Frontal cortex (tissue), 4 donors: ENCODE results near the gene PMPCB. TPM values are rescaled to one million over a fixed set of nuclear protein-coding genes. Genes with fewer than 3 reads are reported as not detected.
"Not testable (repeated sequence)": the region's sequence is repeated elsewhere in the genome, so short reads cannot be mapped to it uniquely, and the experiment has no call there.

Experiments used
- DNase-seq, 2 donors: peaks; one replicate each; pipeline ENCODE4 v3.0.0; 2012; ENCODE audit warnings: low spot score in 2 of 2
- FAIRE-seq: peaks from 2 replicates; lab custom pipeline; 2012; peaks lifted over from hg19 to GRCh38; lab: Jason Lieb, UNC
- total RNA-seq: library from RNA; depleted of rRNA; stranded (reverse); fragments of >200 nt; gene quantifications from one replicate; pipeline ENCODE4 v1.2.3, GENCODE V29; 2014
- donor health status: control.
- donor health status: control.
- donor health status: control.

PMPCB gene
- total RNA-seq = 65.2 TPM

GRCh38 chr7:103296901-103297836 is at the start of gene PMPCB:
PMPCB (plus strand) TSS chr7:103297435; CDS start chr7:103297460, 25 bp downstream.
- FAIRE-seq = no peak

GRCh38 chr7:103253699-103254506 is 43.3 kb upstream of the PMPCB start:
- not testable (repeated sequence) for FAIRE-seq, DNase-seq

More at GRCh38 chr7:103296901-103297836, at the start of gene PMPCB:
- peak; percentile 82 to 88 for DNase-seq

- not testable (repeated sequence) for FAIRE-seq, DNase-seq
Observed at GRCh38 chr7:103264054-103264453, 33.2 kb upstream of the PMPCB start.

- DNase-seq, FAIRE-seq: not testable (repeated sequence)
Observed at GRCh38 chr7:103266229-103266628, 31.0 kb upstream of the PMPCB start.

- FAIRE-seq, DNase-seq: not testable (repeated sequence)
Observed at GRCh38 chr7:103273374-103273773, 23.9 kb upstream of the PMPCB start.

GRCh38 chr7:103274867-103275266 is 22.4 kb upstream of the PMPCB start:
- FAIRE-seq, DNase-seq: not testable (repeated sequence)

GRCh38 chr7:103278195-103278594 is 19.0 kb upstream of the PMPCB start:
- not testable (repeated sequence) for DNase-seq, FAIRE-seq

- DNase-seq, FAIRE-seq: not testable (repeated sequence)
Observed at GRCh38 chr7:103279636-103279962, 17.6 kb upstream of the PMPCB start.

GRCh38 chr7:103279963-103280802 is 17.1 kb upstream of the PMPCB start:
- FAIRE-seq = not testable (repeated sequence)

GRCh38 chr7:103280803-103281155 is 16.5 kb upstream of the PMPCB start:
- not testable (repeated sequence) for FAIRE-seq, DNase-seq

More at GRCh38 chr7:103279963-103280802, 17.1 kb upstream of the PMPCB start:
- DNase-seq = peak in 1 of 2 donors; percentile 17

GRCh38 chr7:103282802-103283427 is 14.3 kb upstream of the PMPCB start:
- FAIRE-seq = peak; percentile 98
- DNase-seq = not testable (repeated sequence)

GRCh38 chr7:103292122-103292521 is 5.1 kb upstream of the PMPCB start:
- FAIRE-seq = no peak
- DNase-seq = no peak

- no peak for FAIRE-seq
- no peak for DNase-seq
Observed at GRCh38 chr7:103293526-103293925, 3.7 kb upstream of the PMPCB start.

GRCh38 chr7:103297837-103298179 is 573 bp downstream of the PMPCB start:
- DNase-seq (no peak), FAIRE-seq (no peak)

GRCh38 chr7:103299660-103300059 is 2.4 kb downstream of the PMPCB start:
- no peak for FAIRE-seq

GRCh38 chr7:103301441-103301840 is 4.2 kb downstream of the PMPCB start:
- FAIRE-seq = no peak

More at GRCh38 chr7:103299660-103300059, 2.4 kb downstream of the PMPCB start:
- no peak for DNase-seq

GRCh38 chr7:103307503-103308231 is 10.4 kb downstream of the PMPCB start:
- FAIRE-seq (no peak), DNase-seq (no peak)

More at GRCh38 chr7:103301441-103301840, 4.2 kb downstream of the PMPCB start:
- no peak for DNase-seq

GRCh38 chr7:103314852-103315251 is 17.6 kb downstream of the PMPCB start:
- DNase-seq = no peak
- no peak for FAIRE-seq
